Fibroblast of pulmonary artery (primary cell): ENCODE results near the gene STK40.
A peak's percentile ranks its signal among the peaks of the same experiment; 100 is the strongest.

Experiments used
- DNase-seq: peaks from one replicate; pipeline ENCODE4 v3.0.0-alpha.2; 2010; ENCODE audit warnings: low read depth
- H3K4me3 ChIP-seq: replicated peaks from 2 replicates; pipeline ENCODE4 v1.5.1; 2011; ENCODE audit warnings: low read depth, mild to moderate bottlenecking, control low read depth, low read length, moderate library complexity
- CTCF ChIP-seq: IDR thresholded peaks from 2 replicates; pipeline ENCODE4 v1.5.1; 2011; ENCODE audit warnings: mild to moderate bottlenecking, control low read depth, low read length, inconsistent platforms; ENCODE audit errors: missing control alignments

The STK40 gene

GRCh38 chr1:36322041-36322785, 63.5 kb downstream of the STK40 start:
- peak; percentile 27 for DNase-seq
- H3K4me3 ChIP-seq = peak overlapping the region; percentile 64
- TF ChIP-seq CTCF = no peak

- TF ChIP-seq CTCF = no peak
- DNase-seq = peak; percentile 93
- H3K4me3 ChIP-seq = peak overlapping the region; percentile 64
Measured at GRCh38 chr1:36321119-36321951, 64.4 kb downstream of the STK40 start.

- TF ChIP-seq CTCF = no peak
- peak overlapping the region; percentile 33 for H3K4me3 ChIP-seq
- DNase-seq = no peak
Measured at GRCh38 chr1:36320767-36321118, 65.0 kb downstream of the STK40 start.

GRCh38 chr1:36320291-36320761, 65.4 kb downstream of the STK40 start:
- DNase-seq = no peak
- no peak for TF ChIP-seq CTCF
- no peak overlapping the region for H3K4me3 ChIP-seq

- DNase-seq = no peak
- TF ChIP-seq CTCF = no peak
- no peak overlapping the region for H3K4me3 ChIP-seq
Measured at GRCh38 chr1:36309397-36309796, 76.3 kb downstream of the STK40 start.

- no peak for DNase-seq
- no peak for TF ChIP-seq CTCF
- H3K4me3 ChIP-seq = no peak overlapping the region
Measured at GRCh38 chr1:36307601-36308330, 78.0 kb downstream of the STK40 start.
